GM12873 (cell line): ENCODE measurements around the gene PELI1.

Source experiments
- CTCF ChIP-seq: IDR thresholded peaks from 2 replicates; pipeline ENCODE4 v1.5.1; 2012; ENCODE audit warnings: low read depth, mild to moderate bottlenecking, moderate library complexity, low read length, control low read depth; ENCODE audit not compliant: insufficient read depth; ENCODE audit errors: missing control alignments

PELI1 gene

DNA sequence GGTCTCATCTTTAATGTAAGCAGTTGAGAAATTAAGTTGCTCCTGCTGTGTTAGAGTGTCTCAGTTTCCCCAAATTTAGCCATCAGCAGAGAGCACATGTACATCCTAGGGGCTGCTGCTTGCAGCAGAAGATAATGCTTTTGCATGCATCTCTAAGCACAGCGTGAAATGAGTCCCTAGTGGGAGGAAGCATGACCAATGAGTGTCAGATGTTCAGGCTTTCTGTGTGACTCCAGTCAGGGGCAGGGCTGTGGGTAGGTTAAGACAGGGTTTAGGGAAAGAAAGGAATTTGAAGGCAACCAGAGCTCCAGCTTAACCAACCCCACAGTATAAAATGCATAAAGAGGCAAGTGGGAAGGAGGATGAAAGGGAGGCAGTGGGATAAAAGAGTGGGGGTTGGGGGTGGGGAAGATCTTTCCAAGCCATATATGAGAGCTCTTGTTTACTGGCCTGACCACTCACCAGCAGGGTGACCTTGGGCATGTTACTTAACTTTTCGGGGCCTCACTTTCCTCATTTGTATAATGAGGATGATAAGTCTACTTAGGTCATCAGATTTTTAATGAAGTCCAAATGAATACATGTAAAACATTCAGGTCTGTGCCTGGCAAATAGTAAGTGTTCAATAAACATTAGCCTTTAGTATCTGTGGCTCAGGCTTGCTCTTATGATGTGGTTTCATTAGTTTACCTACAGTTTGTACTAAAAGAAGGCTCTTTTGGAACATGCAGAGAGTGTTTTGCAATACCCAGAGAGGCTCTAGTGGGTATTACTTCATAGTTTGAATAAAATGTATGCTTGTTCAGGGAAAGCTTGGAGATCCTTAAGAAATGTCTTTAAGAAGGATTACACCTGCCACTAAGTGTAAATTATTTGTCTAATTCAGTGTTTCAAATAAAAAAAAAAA, 42.7 kb upstream of the PELI1 start:
- no peak for TF ChIP-seq CTCF

- no peak for TF ChIP-seq CTCF
Measured at GRCh38 chr2:64179582-64180321, 35.5 kb upstream of the PELI1 start.

GRCh38 chr2:64177315-64177714, 33.1 kb upstream of the PELI1 start:
- TF ChIP-seq CTCF = no peak

GRCh38 chr2:64175419-64176197, 31.4 kb upstream of the PELI1 start:
- no peak for TF ChIP-seq CTCF

DNA sequence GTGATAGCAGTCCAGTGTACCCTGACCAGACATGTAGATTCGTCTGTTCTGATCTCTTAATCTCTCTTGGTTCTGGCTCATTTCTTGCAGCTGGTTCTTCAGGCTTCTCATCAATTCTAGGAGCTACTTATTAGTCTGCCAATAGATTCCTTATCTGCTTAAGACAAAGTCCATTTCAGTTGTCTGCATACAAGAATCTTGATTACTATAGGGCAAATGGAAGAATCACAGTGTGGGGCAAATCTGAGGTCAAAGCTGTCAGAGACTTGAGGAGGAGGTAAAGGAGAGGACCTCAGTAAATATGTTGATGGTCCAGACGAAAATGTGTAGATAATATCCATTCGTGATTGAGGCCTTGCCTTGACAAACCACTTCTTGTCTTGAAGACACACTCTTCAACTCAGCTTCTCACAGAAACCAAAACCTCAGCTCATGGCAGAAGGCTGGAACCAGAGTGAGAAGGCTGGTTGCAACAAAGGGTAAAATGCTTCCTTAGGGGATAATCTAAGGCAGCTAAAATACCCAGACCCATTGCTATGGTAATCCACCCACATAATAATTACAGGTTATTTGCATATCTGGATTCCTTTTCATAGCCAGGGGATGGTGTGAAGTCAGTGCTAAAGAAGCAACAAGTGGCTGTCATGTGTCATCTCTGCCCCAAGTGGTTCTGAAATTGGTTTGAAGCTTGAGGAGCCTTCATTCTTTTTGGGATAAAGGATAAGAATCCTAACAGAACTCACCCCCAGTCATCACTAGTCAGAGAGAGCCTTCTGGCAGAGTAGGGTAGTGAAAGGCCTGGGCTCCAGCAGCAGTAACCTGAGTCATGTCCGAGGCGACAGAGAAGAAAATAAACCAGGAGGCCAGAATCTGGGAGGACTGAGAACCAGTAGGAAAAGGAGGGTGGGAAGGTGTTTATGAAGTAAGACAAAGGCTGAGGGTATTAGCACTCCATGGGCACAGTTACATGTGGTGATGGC, 29.2 kb upstream of the PELI1 start:
- TF ChIP-seq CTCF = no peak

DNA sequence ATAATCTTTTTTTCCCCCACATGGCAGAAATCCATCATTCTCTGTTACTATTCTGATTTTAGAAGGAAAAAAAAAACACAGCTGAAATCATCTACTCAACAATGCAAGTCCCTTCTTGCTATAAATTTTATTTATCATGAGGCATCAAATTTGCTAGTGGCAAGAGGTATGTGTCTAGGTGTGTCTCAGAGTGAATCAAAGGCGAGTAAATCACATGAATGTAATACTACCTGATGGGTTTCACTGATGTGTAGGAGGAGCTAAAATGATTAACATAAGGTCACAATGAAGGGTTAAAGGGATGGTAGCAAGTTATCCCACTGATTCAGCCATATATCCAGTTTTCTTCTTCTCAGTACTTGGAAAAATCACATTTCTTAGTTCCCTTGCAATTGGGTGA, 24.5 kb upstream of the PELI1 start:
- TF ChIP-seq CTCF = no peak
